CD4-positive, alpha-beta T cell treated with Interleukin-17A for 1 hour (primary cell): ENCODE measurements around the gene GSK3A.

ENCODE experiments used
- DNase-seq: peaks from one replicate; pipeline ENCODE4 v3.0.0-alpha.2; 2020

Gene GSK3A

GRCh38 chr19:42242512-42243409 is at the start of gene GSK3A:
Gene GSK3A (minus strand): TSS chr19:42242602. CDS start chr19:42242465, 137 bp downstream.
- peak; percentile 99 for DNase-seq

- no peak for DNase-seq
These were observed 49.0 kb upstream of the GSK3A start for GRCh38 chr19:42291435-42291810.

GRCh38 chr19:42290523-42291434 is 48.4 kb upstream of the GSK3A start:
- peak; percentile 71 for DNase-seq

- DNase-seq: no peak
These were observed 47.7 kb upstream of the GSK3A start for GRCh38 chr19:42290136-42290522.

- no peak for DNase-seq
These were observed 47.2 kb upstream of the GSK3A start for GRCh38 chr19:42289556-42290041.

GRCh38 chr19:42288881-42289555 is 46.6 kb upstream of the GSK3A start:
- no peak for DNase-seq

- no peak for DNase-seq
These were observed 46.0 kb upstream of the GSK3A start for GRCh38 chr19:42288387-42288786.

- no peak for DNase-seq
These were observed 45.4 kb upstream of the GSK3A start for GRCh38 chr19:42287827-42288107.

GRCh38 chr19:42287017-42287826 is 44.8 kb upstream of the GSK3A start:
- no peak for DNase-seq

GRCh38 chr19:42286349-42287016 is 44.1 kb upstream of the GSK3A start:
- no peak for DNase-seq

GRCh38 chr19:42285988-42286348 is 43.6 kb upstream of the GSK3A start:
- no peak for DNase-seq

- DNase-seq: no peak
These were observed 43.1 kb upstream of the GSK3A start for GRCh38 chr19:42285541-42285941.

GRCh38 chr19:42284591-42285341 is 42.4 kb upstream of the GSK3A start:
- no peak for DNase-seq

- peak; percentile 91 for DNase-seq
These were observed 41.7 kb upstream of the GSK3A start for GRCh38 chr19:42284066-42284501.

- peak; percentile 97 for DNase-seq
These were observed 41.0 kb upstream of the GSK3A start for GRCh38 chr19:42283188-42284065.

GRCh38 chr19:42282819-42283187 is 40.4 kb upstream of the GSK3A start:
- DNase-seq: peak; percentile 43

- no peak for DNase-seq
These were observed 39.7 kb upstream of the GSK3A start for GRCh38 chr19:42281827-42282762.

GRCh38 chr19:42281146-42281826 is 38.9 kb upstream of the GSK3A start:
- DNase-seq: peak; percentile 44
